ENCODE data around the gene KIF14.
A peak's percentile ranks its signal among the peaks of the same experiment; 100 is the strongest.
"Not testable (repeated sequence)": the region's sequence is repeated elsewhere in the genome, so short reads cannot be mapped to it uniquely, and the experiment has no call there.

KIF14 gene

GRCh38 chr1:200630515-200630899 is 10.0 kb upstream of the KIF14 start:
- not testable (repeated sequence) for FAIRE-seq

- no peak for FAIRE-seq
Measured at GRCh38 chr1:200629876-200630514, 9.4 kb upstream of the KIF14 start.

DNA sequence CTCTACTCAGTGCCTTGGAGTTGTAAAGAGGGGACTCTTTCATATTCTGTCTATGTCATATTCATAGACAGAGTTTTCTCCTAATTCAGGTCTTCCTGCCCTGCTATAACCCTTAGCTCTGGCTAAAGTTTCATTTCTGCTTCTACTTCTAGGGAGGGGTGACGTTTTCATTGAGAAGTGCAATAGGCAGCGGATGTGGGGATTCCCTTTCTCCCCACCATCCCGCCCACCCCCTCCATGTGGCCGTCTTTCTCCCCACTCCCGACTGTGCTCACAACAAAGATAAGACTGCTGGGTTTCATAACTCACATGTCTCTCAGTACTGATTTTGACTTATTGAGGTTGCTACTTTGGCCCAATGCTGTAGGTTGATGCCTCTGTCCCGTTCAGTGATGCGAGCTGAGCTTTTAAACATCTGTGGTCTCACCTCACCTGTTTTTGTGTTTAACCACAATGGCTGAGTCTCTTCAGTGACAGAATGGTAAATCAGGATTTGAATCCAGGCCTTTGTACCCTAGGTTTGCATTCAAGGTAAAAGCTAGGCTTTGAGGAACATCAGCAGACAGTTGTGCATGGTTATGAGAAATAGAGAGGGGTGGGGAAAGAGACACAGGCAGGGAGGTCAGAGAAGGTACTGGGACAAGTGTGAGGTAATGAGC is 7.8 kb upstream of the KIF14 start:
- FAIRE-seq = no peak

GRCh38 chr1:200627575-200628222 is 7.1 kb upstream of the KIF14 start:
- no peak for FAIRE-seq

DNA sequence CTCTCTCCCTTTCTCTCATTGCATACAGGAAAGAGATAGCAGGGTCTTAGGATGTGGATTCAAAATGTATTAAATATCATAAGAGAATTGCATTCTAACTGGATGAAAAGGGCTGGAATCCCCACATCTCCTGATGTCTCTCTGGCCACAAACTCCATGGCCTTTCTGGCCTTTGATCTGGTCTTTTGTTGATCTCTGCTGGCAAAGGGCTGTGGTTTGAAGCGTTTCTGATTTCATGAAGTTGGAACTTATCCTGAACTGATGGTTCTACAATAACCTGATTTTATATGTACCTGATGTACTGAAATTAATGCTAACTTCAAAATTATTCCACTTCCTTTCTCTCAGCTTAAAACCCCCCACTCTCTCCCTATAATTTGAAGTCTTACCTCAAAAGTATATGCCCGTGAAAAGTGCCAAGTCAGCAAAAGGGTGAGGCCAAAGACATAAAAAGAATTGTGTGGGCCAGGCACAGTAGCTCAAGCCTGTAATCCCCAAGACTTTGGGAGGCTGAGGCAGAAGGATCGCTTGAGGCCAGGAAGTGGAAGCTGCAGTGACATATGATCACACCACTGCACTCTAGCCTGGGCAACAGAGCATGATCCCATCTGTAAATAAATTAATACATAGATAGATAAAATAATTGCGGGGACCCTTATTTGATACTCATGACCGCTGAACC is 6.4 kb upstream of the KIF14 start:
- no peak for FAIRE-seq

DNA sequence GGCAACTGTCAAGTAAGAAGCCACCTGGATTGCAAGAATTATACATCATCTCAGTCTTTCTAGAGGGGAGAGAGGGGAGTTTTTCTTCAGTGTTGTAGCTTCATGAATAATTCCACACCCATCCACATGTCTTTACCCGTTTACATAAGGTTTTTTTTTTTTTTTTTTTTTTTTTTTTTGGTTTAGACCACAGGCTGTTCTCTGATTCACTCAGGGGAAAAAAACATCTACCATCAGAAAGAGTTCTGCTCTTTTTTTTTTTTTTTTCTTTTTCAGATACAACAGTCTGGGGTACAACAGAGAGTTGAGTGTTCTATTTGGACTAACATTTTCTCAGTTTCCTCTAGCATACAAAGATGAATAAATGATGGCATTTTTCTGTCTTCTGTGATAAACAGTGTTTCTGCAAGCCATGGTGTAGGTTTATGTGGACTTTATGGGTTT is 4.9 kb upstream of the KIF14 start:
- FAIRE-seq = no peak

DNA sequence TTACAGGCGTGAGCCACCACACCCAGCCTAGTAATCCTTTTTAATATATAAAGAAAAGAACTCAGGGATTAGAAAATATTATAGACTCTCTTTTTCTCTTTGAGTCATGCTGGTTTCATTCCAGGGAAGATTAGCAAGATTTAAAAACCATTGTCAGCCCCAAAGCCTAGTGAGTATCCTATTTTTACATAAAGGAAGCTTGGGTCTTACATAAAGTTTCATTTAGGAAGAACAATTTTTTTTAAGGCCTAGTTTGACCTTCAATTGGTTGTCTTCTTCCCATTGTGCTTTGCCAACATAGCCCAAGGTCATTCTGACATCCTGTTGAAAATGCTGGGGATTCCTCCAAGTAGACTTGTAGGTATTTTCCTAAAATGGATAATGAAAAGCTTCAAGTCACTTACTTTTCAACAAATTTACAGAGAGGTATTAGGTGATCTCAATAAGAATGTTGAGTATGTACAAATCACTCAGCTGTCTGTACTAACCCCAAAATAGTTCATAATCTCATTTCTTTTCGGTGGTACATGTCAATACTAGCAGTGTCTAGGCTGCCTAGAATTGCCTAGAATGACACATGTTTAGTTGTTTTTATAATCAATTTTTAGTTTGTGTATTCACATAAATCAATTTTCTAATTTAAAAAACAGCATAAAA is 4.3 kb upstream of the KIF14 start:
- FAIRE-seq = no peak

DNA sequence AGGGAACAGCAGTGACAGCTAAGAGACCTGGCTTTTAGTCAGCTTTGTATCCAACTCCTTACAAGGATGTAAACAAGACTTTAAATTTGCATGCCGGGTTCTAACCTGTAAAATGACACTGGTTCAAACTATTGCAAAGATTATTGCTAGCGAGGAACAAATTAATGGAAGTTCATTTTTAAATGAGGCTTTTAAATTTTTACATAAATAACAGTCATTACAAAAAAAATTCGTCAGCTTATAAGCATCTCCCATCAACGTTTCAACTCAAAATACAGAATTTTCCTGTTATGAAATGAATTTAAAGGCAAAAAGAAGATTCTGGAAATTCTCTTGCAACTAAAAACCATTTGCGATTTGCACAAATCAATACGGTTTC is 668 bp downstream of the KIF14 start:
- no peak for FAIRE-seq

GRCh38 chr1:200610846-200611245 is 9.7 kb downstream of the KIF14 start:
- FAIRE-seq = no peak

GRCh38 chr1:200602632-200603031 is 17.9 kb downstream of the KIF14 start:
- FAIRE-seq = no peak

DNA sequence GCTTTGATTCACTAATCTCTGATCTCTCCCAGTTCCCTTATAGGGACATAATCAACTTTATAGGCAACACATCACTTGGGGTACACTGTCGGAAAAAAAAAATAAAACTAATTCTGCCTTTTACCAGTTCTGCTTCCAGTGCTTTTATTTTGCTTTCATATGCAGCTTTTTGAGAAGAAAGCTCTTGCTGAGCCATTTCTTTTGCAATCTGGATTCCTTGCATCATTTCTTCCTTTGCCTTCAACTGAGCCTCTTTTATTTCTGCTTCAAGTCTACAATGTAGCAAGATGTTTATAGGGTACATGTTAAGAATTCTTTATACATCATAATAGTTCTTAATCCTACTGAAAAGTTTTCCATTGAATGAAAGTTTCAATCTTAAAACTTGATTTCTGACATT is 30.6 kb downstream of the KIF14 start:
- no peak for FAIRE-seq

GRCh38 chr1:200588698-200589097 is 31.9 kb downstream of the KIF14 start:
- no peak for FAIRE-seq

- FAIRE-seq = no peak
Measured at GRCh38 chr1:200564319-200564718, 56.2 kb downstream of the KIF14 start.

DNA sequence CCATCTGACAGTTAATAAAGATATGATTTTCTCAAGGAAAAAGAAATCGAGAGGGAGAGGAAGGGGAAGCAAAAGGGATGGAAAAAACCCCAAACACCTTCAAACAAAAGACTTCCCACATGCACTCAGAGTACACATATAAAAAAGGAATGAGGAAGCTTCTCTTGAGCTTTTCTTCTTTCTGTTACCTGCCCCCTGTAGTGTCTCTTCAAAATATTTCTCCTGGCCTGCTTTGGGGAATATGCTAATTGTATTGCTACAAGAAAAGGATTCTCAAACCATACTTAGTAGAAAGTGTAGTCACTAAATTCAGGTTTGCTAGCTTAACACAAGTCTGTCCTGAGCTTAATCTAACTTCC is 58.7 kb downstream of the KIF14 start:
- FAIRE-seq = no peak

- FAIRE-seq = peak; percentile 82
Measured at GRCh38 chr1:200558866-200559459, 61.6 kb downstream of the KIF14 start.

DNA sequence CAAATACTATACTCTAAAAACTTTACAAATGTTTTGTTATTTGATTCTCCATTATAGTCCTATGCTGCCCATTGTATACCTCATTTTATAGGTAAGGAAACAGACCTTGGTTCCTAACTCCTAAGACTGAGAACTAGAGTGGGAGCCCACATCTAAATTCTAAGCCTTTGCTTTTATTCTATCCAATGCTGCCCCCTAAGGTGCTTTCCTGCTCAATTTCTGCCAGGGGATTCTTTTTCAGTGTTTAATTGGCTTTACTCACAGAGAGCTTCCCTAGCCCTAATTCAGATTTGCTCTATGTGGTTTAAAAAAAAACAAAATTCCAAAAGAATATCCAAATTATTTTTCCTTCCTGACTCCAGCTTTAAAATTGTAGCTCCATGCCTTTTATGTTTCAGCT is 64.5 kb downstream of the KIF14 start:
- FAIRE-seq = no peak

- not testable (repeated sequence) for FAIRE-seq
Measured at GRCh38 chr1:200552737-200553136, 67.8 kb downstream of the KIF14 start.

DNA sequence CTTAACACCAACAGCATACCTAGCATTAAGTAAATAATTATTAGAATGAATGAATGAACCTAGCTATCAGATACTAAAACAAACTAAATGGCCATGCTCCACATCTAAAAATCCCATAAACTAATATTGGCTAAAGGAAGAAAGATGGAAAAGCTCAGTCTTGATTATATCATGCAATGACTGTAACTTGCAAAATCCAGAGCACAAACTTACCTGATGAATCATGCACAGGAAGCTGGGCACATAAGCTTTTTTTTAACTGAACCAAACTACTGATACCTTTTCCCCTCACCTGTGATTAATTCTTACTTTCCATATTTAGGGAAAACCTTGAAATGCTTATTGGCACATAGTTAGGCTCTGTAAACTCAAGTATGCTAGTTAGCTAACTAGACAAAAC is 70.2 kb downstream of the KIF14 start:
- FAIRE-seq = no peak

DNA sequence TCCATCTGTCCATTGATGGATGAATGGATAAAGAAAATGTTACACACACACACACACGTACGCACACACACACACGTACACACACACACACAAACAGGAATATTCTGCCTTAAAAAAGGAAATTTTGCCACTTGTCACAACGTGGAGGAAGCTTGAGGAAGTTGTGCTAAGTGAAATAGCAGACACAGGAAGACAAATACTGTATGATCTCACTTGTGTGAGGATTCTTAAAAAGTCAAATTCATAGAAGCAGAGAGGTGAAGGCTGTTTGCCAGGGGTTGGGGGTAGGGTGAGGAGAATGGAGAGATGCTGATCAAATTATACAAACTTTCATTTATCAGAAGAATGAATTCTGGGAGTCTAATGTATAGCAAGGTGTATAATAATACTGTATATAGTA is 73.2 kb downstream of the KIF14 start:
- FAIRE-seq = no peak

DNA sequence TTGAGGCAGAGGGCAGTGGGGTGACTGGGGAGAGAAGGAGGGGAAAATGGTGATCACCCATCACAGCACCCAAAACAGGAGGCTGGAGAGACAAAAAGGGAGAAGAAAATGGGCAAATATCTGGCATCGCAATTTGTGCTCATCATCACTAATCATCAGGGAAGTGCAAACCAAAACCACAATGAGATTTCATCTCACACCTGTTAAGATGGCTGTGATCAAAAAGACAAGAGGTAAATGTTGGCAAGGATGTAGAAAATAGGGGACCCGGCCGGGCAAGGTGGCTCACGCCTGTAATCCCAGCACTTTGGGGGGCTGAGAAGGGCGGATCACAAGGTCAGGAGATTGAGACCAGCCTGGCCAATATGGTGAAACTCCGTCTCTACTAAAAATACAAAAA is 74.0 kb downstream of the KIF14 start:
- no peak for FAIRE-seq

- FAIRE-seq = no peak
Measured at GRCh38 chr1:200542162-200542561, 78.4 kb downstream of the KIF14 start.

GRCh38 chr1:200540281-200540680 is 80.3 kb downstream of the KIF14 start:
- no peak for FAIRE-seq

- FAIRE-seq = no peak
Measured at GRCh38 chr1:200538179-200538578, 82.4 kb downstream of the KIF14 start.

Measured in A204.1 (cell line).